ENCODE data around the gene PLPP1. TPM values are rescaled to one million over a fixed set of nuclear protein-coding genes. Genes with fewer than 3 reads are reported as not detected.

Gene PLPP1
- total and polyA plus RNA-seq, 2 of the 13 experiments (the other 11 are each of a cell fraction or from before 2014, with no cell fraction given) = 7.3 to 12.1 TPM

DNA sequence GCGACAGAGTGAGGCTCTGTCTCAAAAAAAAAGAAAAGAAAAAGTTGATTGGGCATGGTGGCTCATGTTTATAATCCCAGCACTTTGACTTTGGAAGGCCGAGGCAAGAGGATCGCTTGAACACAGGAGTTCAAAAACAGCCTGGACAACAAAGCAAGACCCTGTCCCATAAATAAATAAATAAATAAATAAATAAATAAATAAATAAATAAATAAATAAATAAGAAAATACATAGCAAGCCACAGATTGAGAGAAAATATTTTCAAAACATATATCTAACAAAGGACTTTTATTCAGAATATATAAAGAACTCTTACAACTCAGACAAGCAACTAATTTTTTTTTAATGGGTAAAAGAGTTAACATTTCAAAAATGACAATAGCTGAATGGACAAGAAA lies 71.2 kb downstream of the PLPP1 start:
- no TSS peak for BruUV-seq (replicated peaks)
- TF ChIP-seq, protein P1, sequence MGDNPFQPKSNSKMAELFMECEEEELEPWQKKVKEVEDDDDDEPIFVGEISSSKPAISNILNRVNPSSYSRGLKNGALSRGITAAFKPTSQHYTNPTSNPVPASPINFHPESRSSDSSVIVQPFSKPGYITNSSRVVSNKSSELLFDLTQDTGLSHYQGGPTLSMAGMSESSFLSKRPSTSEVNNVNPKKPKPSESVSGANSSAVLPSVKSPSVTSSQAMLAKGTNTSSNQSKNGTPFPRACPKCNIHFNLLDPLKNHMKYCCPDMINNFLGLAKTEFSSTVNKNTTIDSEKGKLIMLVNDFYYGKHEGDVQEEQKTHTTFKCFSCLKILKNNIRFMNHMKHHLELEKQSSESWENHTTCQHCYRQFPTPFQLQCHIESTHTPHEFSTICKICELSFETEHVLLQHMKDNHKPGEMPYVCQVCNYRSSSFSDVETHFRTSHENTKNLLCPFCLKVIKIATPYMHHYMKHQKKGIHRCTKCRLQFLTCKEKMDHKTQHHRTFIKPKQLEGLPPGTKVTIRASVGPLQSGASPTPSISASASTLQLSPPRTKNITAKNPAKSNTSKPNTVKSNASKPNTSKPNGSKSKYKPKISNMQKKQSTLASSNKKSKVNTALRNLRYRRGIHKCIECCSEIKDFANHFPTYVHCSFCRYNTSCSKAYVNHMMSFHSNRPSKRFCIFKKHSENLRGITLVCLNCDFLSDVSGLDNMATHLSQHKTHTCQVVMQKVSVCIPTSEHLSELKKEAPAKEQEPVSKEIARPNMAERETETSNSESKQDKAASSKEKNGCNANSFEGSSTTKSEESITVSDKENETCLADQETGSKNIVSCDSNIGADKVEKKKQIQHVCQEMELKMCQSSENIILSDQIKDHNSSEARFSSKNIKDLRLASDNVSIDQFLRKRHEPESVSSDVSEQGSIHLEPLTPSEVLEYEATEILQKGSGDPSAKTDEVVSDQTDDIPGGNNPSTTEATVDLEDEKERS (CRISPR knock-in tag; IDR thresholded peaks at IDR 0.05) = no peak
- TF ChIP-seq, protein P2, sequence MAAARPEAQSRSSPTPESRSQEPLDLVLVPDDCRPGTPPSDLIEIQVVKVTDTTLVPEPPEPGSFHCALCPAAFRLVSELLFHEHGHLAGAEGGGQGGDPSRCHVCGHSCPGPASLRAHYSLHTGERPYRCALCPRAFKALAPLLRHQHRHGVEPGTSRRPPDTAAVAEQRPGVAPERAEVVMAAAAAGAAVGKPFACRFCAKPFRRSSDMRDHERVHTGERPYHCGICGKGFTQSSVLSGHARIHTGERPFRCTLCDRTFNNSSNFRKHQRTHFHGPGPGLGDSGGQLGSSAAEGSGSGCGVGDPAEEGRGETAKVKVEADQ (CRISPR knock-in tag; IDR thresholded peaks at IDR 0.05; ENCODE audit: borderline replicate concordance) = no peak
- TF ChIP-seq ZNF564 (CRISPR knock-in tag; IDR thresholded peaks at IDR 0.05) = no peak
- TF ChIP-seq, protein P3, sequence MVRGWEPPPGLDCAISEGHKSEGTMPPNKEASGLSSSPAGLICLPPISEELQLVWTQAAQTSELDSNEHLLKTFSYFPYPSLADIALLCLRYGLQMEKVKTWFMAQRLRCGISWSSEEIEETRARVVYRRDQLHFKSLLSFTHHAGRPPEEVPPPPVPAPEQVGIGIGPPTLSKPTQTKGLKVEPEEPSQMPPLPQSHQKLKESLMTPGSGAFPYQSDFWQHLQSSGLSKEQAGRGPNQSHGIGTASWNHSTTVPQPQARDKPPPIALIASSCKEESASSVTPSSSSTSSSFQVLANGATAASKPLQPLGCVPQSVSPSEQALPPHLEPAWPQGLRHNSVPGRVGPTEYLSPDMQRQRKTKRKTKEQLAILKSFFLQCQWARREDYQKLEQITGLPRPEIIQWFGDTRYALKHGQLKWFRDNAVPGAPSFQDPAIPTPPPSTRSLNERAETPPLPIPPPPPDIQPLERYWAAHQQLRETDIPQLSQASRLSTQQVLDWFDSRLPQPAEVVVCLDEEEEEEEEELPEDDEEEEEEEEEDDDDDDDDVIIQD (CRISPR knock-in tag; IDR thresholded peaks at IDR 0.05; ENCODE audit: low read depth) = no peak
- TF ChIP-seq ZNF431 (CRISPR knock-in tag; IDR thresholded peaks at IDR 0.05; ENCODE audit: borderline replicate concordance, low read depth) = no peak
- TF ChIP-seq, protein P4, sequence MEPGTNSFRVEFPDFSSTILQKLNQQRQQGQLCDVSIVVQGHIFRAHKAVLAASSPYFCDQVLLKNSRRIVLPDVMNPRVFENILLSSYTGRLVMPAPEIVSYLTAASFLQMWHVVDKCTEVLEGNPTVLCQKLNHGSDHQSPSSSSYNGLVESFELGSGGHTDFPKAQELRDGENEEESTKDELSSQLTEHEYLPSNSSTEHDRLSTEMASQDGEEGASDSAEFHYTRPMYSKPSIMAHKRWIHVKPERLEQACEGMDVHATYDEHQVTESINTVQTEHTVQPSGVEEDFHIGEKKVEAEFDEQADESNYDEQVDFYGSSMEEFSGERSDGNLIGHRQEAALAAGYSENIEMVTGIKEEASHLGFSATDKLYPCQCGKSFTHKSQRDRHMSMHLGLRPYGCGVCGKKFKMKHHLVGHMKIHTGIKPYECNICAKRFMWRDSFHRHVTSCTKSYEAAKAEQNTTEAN (CRISPR knock-in tag; conservative IDR thresholded peaks at IDR 0.05) = no peak
- no peak for TF ChIP-seq ZNF549 (CRISPR knock-in tag; IDR thresholded peaks at IDR 0.05)
- Histone ChIP-seq H3K9ac (ENCODE audit: insufficient read depth, low read depth, low read length) (no peak overlapping the region), H3K4me2 (ENCODE audit: low read depth, low read length) (no peak overlapping the region), H3K4me3 (replicated peaks in 1 of 3; ENCODE audit: insufficient read depth in 1 of 3, low read depth in 2 of 3, low read length in 3 of 3) (no peak overlapping the region), H3K36me3 (replicated peaks in 1 of 2; ENCODE audit: control insufficient read depth in 1 of 2, insufficient read depth in 2 of 2, low read length in 2 of 2) (peaks cover 0 to 2% of the 10 kb centered on the region in 2 experiments; a peak in 1 of 5 replicates), H3K9me3 (ENCODE audit: low read length) (no peaks in the 10 kb centered on the region), H3K4me1 (ENCODE audit: insufficient read depth, low read length) (0 out of 2 replicates have a peak, but pooled peaks cover 7% of the 10 kb centered on the region), H2AFZ (ENCODE audit: low read length) (no peak overlapping the region), H3K79me2 (ENCODE audit: insufficient read depth, low read length) (no peaks in the 10 kb centered on the region), H4K20me1 (ENCODE audit: insufficient read depth, low read length) (no peaks in the 10 kb centered on the region), H3K27ac (ENCODE audit: extremely low read length, insufficient read depth, low read length) (no peak overlapping the region), H3K27me3 (ENCODE audit: control insufficient read depth in 1 of 2, insufficient read depth in 2 of 2, low read length in 2 of 2) (no peaks in the 10 kb centered on the region; a peak in 1 of 5 replicates)
- POLR2A ChIA-PET = no interaction called here
- CTCF ChIA-PET (ENCODE audit: low intra/inter-chr PET ratio, low total read pairs) = no interaction called here
- intact Hi-C loops (cut with micrococcal nuclease; ENCODE audit: unreplicated experiment) = no loop called here
- WGBS (ENCODE audit: low lambda C conversion rate) = 97% methylated on average over 3 of the region's 3 CpGs
- ATAC-seq = no peak
- FAIRE-seq = no peak
- in situ Hi-C loops (cut with HindIII; ENCODE audit: extremely low pct_ligation_motif_present, low pct_unique_long_range_greater_than_20kb) = no loop called here
- DNase-seq (ENCODE audit: low spot score) = no peak

All from HepG2 (cell line).